GM12878 (cell line): ENCODE data around the gene MCM3. TPM values are rescaled to one million over a fixed set of nuclear protein-coding genes. Genes with fewer than 3 reads are reported as not detected.

ENCODE experiments used
- ATAC-seq: fragments of 200-7000 bp; cut with Tn5 transposase; 3 replicates; pipeline ENCODE4 v1.9.1; 2020; ENCODE audit warnings: mild to moderate bottlenecking, moderate library complexity
- BruUV-seq: library from RNA; stranded (reverse); fragments of 400-500 nt; replicated peaks from 2 replicates; lab custom pipeline; 2021; lab: Mats Ljungman, UMichigan
- CTCF ChIA-PET: fragments of 300-600 bp; sonication (Branson Sonifier 250); formaldehyde crosslinking; extraction: SDS; loops from one replicate; lab custom pipeline; 2021; ENCODE audit warnings: inconsistent platforms; lab: Yijun Ruan, JAX
- POLR2A ChIA-PET: fragments of 350-600 bp; formaldehyde crosslinking; extraction: SDS; loops from one replicate; lab custom pipeline; 2021; ENCODE audit warnings: inconsistent platforms; lab: Charles Lee
- RAD21 ChIA-PET: fragments of 300-600 bp; sonication (Branson Sonifier 250); formaldehyde crosslinking; loops from one replicate; lab custom pipeline; 2023; ENCODE audit warnings: antibody characterized with exemption; ENCODE audit not compliant: unreplicated experiment; lab: Charles Lee
- SMC1A ChIA-PET: fragments of 300-600 bp; sonication (Branson Sonifier 250); formaldehyde crosslinking; loops from one replicate; lab custom pipeline; 2023; ENCODE audit not compliant: unreplicated experiment, uncharacterized antibody; lab: Charles Lee
- DNase-seq: peaks from one replicate; pipeline ENCODE4 v3.0.0-alpha.2; 2011; ENCODE audit warnings: low read depth, low spot score
- FAIRE-seq: peaks from 3 replicates; lab custom pipeline; 2011; peaks lifted over from hg19 to GRCh38; lab: Jason Lieb, UNC
- H2AFZ ChIP-seq: 2 replicates; pipeline ENCODE4 v1.6.0; 2011; ENCODE audit warnings: low read depth, low read length, control low read depth; ENCODE audit not compliant: control insufficient read depth
- H3K27ac ChIP-seq: 2 replicates; pipeline ENCODE4 v1.5.1; 2011; ENCODE audit warnings: control low read depth; ENCODE audit not compliant: control insufficient read depth, insufficient read depth
- H3K27me3 ChIP-seq, 2 experiments: replicated peaks in 1 of 2; 2 replicates each; pipeline versions ENCODE4 v1.6.0 to v1.6.1; 2011; ENCODE audit warnings: low read length in 1 of 2; ENCODE audit not compliant: control insufficient read depth in 2 of 2, insufficient read depth in 2 of 2
- H3K36me3 ChIP-seq, 2 experiments: 2 replicates each; pipeline ENCODE4 v1.5.1; 2011; ENCODE audit warnings: low read length in 1 of 2; ENCODE audit not compliant: control insufficient read depth in 2 of 2, insufficient read depth in 2 of 2
- H3K4me1 ChIP-seq: 2 replicates; pipeline ENCODE4 v1.6.1; 2011; ENCODE audit warnings: mild to moderate bottlenecking, low read length, moderate library complexity, mixed read lengths; ENCODE audit not compliant: control insufficient read depth, insufficient read depth
- H3K4me2 ChIP-seq: 2 replicates; pipeline ENCODE4 v1.6.0; 2011; ENCODE audit warnings: control low read depth; ENCODE audit not compliant: control insufficient read depth, insufficient read depth
- H3K4me3 ChIP-seq: fragments of 200-600 bp; sonication (generic); 2 replicates; pipeline ENCODE4 v1.5.1; 2016
- H3K79me2 ChIP-seq: 2 replicates; pipeline ENCODE4 v1.6.0; 2011; ENCODE audit warnings: low read length; ENCODE audit not compliant: control insufficient read depth, insufficient read depth
- H3K9ac ChIP-seq: 2 replicates; pipeline ENCODE4 v1.8.0; 2011; ENCODE audit warnings: low read length, control low read depth, mixed read lengths; ENCODE audit not compliant: control insufficient read depth, insufficient read depth
- H3K9me3 ChIP-seq: replicated peaks from 3 replicates; pipeline ENCODE4 v1.5.1; 2011; ENCODE audit warnings: mild to moderate bottlenecking, low read length; ENCODE audit not compliant: control insufficient read depth, insufficient read depth
- H4K20me1 ChIP-seq: 2 replicates; pipeline ENCODE4 v1.6.0; 2011; ENCODE audit not compliant: control insufficient read depth, insufficient read depth
- CBX5 ChIP-seq: sonication (generic); IDR thresholded peaks from 2 replicates; pipeline ENCODE4 v1.6.1; 2016; ENCODE audit warnings: low read depth, moderate library complexity, mild to moderate bottlenecking, inconsistent platforms
- EED ChIP-seq: sonication (generic); IDR thresholded peaks from 2 replicates; pipeline ENCODE4 v1.6.1; 2016; ENCODE audit warnings: antibody characterized with exemption, low read depth
- FOXM1 ChIP-seq: IDR thresholded peaks from 2 replicates; pipeline ENCODE4 v1.6.1; 2012; ENCODE audit warnings: low read depth, mild to moderate bottlenecking, inconsistent platforms, low read length, moderate library complexity
- IKZF1 ChIP-seq: fragments of 450-650 bp; conservative IDR thresholded peaks from 2 replicates; pipeline ENCODE4 v1.6.1; 2017; ENCODE audit warnings: antibody characterized with exemption, mild to moderate bottlenecking
- IKZF2 ChIP-seq, 2 experiments: fragments of 450-650 bp; IDR thresholded peaks; 2 replicates each; pipeline ENCODE4 v1.6.1; 2017; ENCODE audit warnings: mild to moderate bottlenecking in 2 of 2, moderate library complexity in 2 of 2
- IRF4 ChIP-seq: IDR thresholded peaks from 2 replicates; pipeline ENCODE4 v1.6.1; 2011; ENCODE audit warnings: low read depth, low read length
- JUNB ChIP-seq: IDR thresholded peaks from 2 replicates; pipeline ENCODE4 v1.6.1; 2016; ENCODE audit warnings: antibody characterized with exemption, mild to moderate bottlenecking
- NBN ChIP-seq: fragments of 450-650 bp; IDR thresholded peaks from 2 replicates; pipeline ENCODE4 v1.6.1; 2016
- RAD21 ChIP-seq: IDR thresholded peaks from 2 replicates; pipeline ENCODE4 v1.6.1; 2011; ENCODE audit warnings: mild to moderate bottlenecking, low read depth, low read length, moderate library complexity; ENCODE audit not compliant: insufficient read depth
- RUNX3 ChIP-seq: IDR thresholded peaks from 2 replicates; pipeline ENCODE4 v1.6.1; 2012; ENCODE audit warnings: low read length, inconsistent platforms
- SMC3 ChIP-seq: IDR thresholded peaks from 2 replicates; pipeline ENCODE4 v1.6.1; 2011; ENCODE audit warnings: low read length, improper control_type of control experiment, borderline replicate concordance
- STAT3 ChIP-seq: IDR thresholded peaks from 2 replicates; pipeline ENCODE4 v1.6.1; 2011; ENCODE audit warnings: low read depth, low read length, improper control_type of control experiment
- YY1 ChIP-seq: IDR thresholded peaks from 2 replicates; pipeline ENCODE4 v1.6.1; 2011; ENCODE audit warnings: low read depth, mild to moderate bottlenecking, low read length
- WGBS: methylation state at CpG from one replicate; pipeline ENCODE4 v1.1.6; 2016; ENCODE audit warnings: low lambda C conversion rate; ENCODE audit not compliant: insufficient replicate concordance, insufficient coverage; ENCODE audit errors: missing lambda C conversion rate; 5-methylcytosine and 5-hydroxymethylcytosine counted together
- in situ Hi-C: fragments of 300-500 bp; cut with MboI; formaldehyde crosslinking; loops from 9 replicates; pipeline ENCODE4 v1.14.3; 2018; ENCODE audit warnings: mixed read lengths
- intact Hi-C: fragments of 100-400 bp; cut with micrococcal nuclease; formaldehyde crosslinking; loops from one replicate; pipeline ENCODE4 v1.14.2; 2022; ENCODE audit not compliant: unreplicated experiment
- polyA plus RNA-seq, 11 experiments: library from polyadenylated mRNA; depleted of rRNA in 4 of 11; unstranded in 6 of 11; stranded (reverse) in 5 of 11; fragments of >200 nt; fragmentation: Nextera tagmentation in 4 of 11; fragmentation: Illumina TruSeq in 1 of 11; extraction: Ambion mirVana in 4 of 11; extraction: Trizol in 1 of 11; gene quantifications; 1 replicate in 1 of 11; 2 replicates in 10 of 11; pipeline versions ENCODE4 v1.2.1 to v1.2.3, GENCODE V29; 2011 to 2016; ENCODE audit warnings: inconsistent platforms in 2 of 11, missing spikeins in 2 of 11, low read depth in 1 of 11
- total RNA-seq, 4 experiments: library from RNA; depleted of rRNA in 3 of 4; stranded (reverse); fragments of >200 nt in 3 of 4; fragmentation: Illumina TruSeq in 1 of 4; extraction: Trizol in 1 of 4; gene quantifications; 2 replicates each; pipeline versions ENCODE4 v1.2.1 to v1.2.3, GENCODE V29; 2013 to 2021
- TF ChIP-seq, protein P1 (sequence below), 3 experiments: IDR thresholded peaks in 2 of 3; conservative IDR thresholded peaks in 1 of 3; 2 replicates each; pipeline ENCODE4 v1.5.1; 2011; ENCODE audit warnings: low read depth in 3 of 3, low read length in 3 of 3, mild to moderate bottlenecking in 3 of 3, control low read depth in 2 of 3, moderate library complexity in 2 of 3, inconsistent platforms in 1 of 3, mixed read lengths in 1 of 3; ENCODE audit not compliant: control insufficient read depth in 2 of 3, insufficient read depth in 1 of 3; ENCODE audit errors: extremely low read depth in 1 of 3
- TF ChIP-seq, protein P2 (sequence below): fragments of 150-350 bp; IDR thresholded peaks from 2 replicates; pipeline ENCODE4 v1.6.1; 2014; ENCODE audit warnings: mild to moderate bottlenecking, low read depth, low read length

MCM3 gene
- total and polyA plus RNA-seq, 10 of the 15 experiments (the other 5 are each of a cell fraction or from before 2014, with no cell fraction given), result 74.1 to 265 (median 214) TPM

DNA sequence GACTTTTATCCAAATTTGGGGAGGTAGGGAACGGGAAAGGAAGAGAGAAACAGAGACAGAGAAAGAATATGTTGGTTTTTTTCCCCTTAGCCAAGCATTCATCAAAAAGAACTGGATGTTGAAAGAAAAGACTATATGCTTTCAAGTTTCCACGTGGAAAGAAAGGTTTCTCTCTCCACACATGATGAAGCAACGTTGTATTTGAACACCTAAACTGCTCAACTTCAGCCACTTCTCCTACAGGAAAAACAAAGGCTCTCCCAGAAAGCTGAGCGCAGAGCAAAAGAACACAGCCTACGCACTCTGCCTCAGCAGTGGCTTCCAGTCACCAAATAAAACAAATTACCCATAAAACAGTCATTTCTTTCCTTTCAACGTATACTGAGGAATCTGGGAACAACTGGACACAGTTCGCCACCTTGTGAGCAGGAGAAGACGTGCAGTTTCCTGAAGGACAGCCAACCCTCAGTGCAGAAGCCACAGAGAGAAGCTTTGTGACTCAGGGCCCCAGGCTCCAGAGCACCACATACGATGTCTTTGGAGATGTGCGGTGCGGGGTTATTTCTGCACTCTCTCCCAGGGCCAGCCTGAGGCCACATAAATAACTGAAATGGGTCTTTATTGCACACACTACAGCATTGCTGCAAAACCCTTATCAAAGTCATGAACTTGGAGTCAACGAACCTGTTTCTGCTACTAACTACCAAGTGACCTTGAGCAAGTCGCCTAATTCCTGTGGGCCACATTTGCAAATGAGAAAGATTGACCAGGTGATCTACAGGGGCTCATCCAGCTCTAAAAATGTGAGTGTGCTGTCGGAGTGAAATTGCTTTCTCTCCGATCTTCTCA is 50.3 kb downstream of the MCM3 start:
- no peak for DNase-seq
- FAIRE-seq, result peak; percentile 86
- Histone ChIP-seq H3K36me3 (no peaks in the 10 kb centered on the region), H3K4me3 (no peak overlapping the region), H3K27me3 (peaks cover 0 to 2% of the 10 kb centered on the region in 2 experiments; a peak in 2 of 4 replicates), H3K4me2 (no peak overlapping the region), H3K27ac (no peak overlapping the region), H3K9ac (no peak overlapping the region), H4K20me1 (no peaks in the 10 kb centered on the region), H3K9me3 (no peaks in the 10 kb centered on the region; the same call in 2 of the 3 replicates), H2AFZ (no peak overlapping the region), H3K4me1 (peaks cover 9% of the 10 kb centered on the region), H3K79me2 (no peaks in the 10 kb centered on the region)
- peak; percentile 26; the same call in 1 of the 2 replicates for TF ChIP-seq JUNB
- peak; percentile 62; the same call in 1 of the 2 replicates for TF ChIP-seq YY1
- TF ChIP-seq, protein P1, sequence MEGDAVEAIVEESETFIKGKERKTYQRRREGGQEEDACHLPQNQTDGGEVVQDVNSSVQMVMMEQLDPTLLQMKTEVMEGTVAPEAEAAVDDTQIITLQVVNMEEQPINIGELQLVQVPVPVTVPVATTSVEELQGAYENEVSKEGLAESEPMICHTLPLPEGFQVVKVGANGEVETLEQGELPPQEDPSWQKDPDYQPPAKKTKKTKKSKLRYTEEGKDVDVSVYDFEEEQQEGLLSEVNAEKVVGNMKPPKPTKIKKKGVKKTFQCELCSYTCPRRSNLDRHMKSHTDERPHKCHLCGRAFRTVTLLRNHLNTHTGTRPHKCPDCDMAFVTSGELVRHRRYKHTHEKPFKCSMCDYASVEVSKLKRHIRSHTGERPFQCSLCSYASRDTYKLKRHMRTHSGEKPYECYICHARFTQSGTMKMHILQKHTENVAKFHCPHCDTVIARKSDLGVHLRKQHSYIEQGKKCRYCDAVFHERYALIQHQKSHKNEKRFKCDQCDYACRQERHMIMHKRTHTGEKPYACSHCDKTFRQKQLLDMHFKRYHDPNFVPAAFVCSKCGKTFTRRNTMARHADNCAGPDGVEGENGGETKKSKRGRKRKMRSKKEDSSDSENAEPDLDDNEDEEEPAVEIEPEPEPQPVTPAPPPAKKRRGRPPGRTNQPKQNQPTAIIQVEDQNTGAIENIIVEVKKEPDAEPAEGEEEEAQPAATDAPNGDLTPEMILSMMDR (IDR thresholded peaks at IDR 0.05 in 2 of 3, conservative IDR thresholded peaks at IDR 0.05 in 1 of 3; ENCODE audit: control insufficient read depth in 2 of 3, extremely low read depth in 1 of 3, insufficient read depth in 1 of 3, low read depth in 3 of 3, low read length in 3 of 3), result peak; percentile 71 to 78 (median 75)
- no peak for TF ChIP-seq NBN
- 0 out of 2 replicates have a peak, but pooled peaks have one; percentile 43 for TF ChIP-seq CBX5
- peak; percentile 77; the same call in 1 of the 2 replicates for TF ChIP-seq IRF4
- 0 out of 2 replicates have a peak, but pooled peaks have one; percentile 17 for TF ChIP-seq RUNX3
- TF ChIP-seq EED, result 0 out of 2 replicates have a peak, but pooled peaks have one; percentile 27
- TF ChIP-seq IKZF1, result peak; percentile 40; the same call in 1 of the 2 replicates
- peak; percentile 92 for TF ChIP-seq SMC3
- TF ChIP-seq IKZF2 (IDR thresholded peaks at IDR 0.05), result 0 out of 4 replicates have a peak, but pooled peaks of 1 of the 2 experiments have one; percentile 20
- TF ChIP-seq, protein P2, sequence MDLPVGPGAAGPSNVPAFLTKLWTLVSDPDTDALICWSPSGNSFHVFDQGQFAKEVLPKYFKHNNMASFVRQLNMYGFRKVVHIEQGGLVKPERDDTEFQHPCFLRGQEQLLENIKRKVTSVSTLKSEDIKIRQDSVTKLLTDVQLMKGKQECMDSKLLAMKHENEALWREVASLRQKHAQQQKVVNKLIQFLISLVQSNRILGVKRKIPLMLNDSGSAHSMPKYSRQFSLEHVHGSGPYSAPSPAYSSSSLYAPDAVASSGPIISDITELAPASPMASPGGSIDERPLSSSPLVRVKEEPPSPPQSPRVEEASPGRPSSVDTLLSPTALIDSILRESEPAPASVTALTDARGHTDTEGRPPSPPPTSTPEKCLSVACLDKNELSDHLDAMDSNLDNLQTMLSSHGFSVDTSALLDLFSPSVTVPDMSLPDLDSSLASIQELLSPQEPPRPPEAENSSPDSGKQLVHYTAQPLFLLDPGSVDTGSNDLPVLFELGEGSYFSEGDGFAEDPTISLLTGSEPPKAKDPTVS, result no peak
- TF ChIP-seq STAT3, result no peak
- TF ChIP-seq FOXM1, result peak; percentile 57; the same call in 1 of the 2 replicates
- peak; percentile 93 for TF ChIP-seq RAD21
- CTCF ChIA-PET, result interaction anchor here (0.6 to 5.9 kb wide), 18 partner anchors 21 to 205 kb away, joined by 3 to 91 read pairs (median 5); no protein-coding TSS in a partner anchor
- intact Hi-C loops, result loop anchor here (1.0 to 5.0 kb wide), 4 partner anchors 29 to 171 kb away; partner anchors contain the start of gene PKHD1
- RAD21 ChIA-PET, result interaction anchor here (0.5 to 5.0 kb wide), 7 partner anchors 24 to 861 kb away, joined by 3 to 28 read pairs (median 3); no protein-coding TSS in a partner anchor
- WGBS, result 39% methylated on average over 15 of the region's 15 CpGs
- no TSS peak for BruUV-seq
- POLR2A ChIA-PET, result no interaction called here
- SMC1A ChIA-PET, result interaction anchor here (0.6 to 5.6 kb wide), 20 partner anchors 8 to 170 kb away, joined by 3 to 45 read pairs (median 4); partner anchors contain the start of gene IL17F
- peak; percentile 81 for ATAC-seq
- in situ Hi-C loops, result loop anchor here (5.0 to 10.0 kb wide), 2 partner anchors 72 to 379 kb away; no protein-coding TSS in a partner anchor
